ENCODE data around the gene DES. TPM values are rescaled to one million over a fixed set of nuclear protein-coding genes. Genes with fewer than 3 reads are reported as not detected.

DES gene
- total and polyA plus RNA-seq, 9 of the 15 experiments (the other 6 are each of a cell fraction or from before 2014, with no cell fraction given), result 2.5 to 58.9 (median 21.9) TPM

DNA sequence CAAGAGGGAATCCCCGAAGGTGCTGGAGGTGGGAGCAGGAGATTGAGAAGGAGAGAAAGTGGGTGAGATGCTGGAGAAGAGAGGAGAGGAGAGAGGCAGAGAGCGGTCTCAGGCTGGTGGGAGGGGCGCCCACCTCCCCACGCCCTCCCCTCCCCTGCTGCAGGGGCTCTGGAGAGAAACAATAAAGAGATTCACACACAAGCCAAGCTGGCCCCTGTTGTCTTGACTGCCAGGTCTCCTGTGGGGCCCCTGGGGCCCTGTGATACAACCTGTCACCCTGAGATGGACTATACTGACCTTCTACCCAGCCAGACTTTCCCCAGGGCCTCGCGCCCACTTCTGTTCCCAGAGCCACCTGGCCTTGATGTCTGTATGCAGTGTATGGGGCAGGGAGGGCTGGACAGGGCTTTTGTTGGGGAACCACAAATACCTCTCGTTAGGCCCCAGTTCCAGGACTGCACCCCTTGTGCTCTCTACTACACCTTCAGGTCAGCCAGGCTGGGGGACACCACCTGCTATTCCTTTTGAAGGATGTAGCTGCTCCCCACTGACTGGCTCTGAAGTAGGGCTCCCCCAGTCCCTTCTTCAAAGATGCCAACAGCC is 8.5 kb downstream of the DES start (continued):
- TF ChIP-seq ZNF318 (IDR thresholded peaks at IDR 0.05; ENCODE audit: borderline replicate concordance in 1 of 2, low read depth in 1 of 2) (no peak), DLX4 (CRISPR knock-in tag; IDR thresholded peaks at IDR 0.05) (no peak), ZNF175 (CRISPR knock-in tag; IDR thresholded peaks at IDR 0.05; ENCODE audit: low read depth) (no peak)

Data from K562 (cell line).